Measurements from ENCODE around the gene ADAD1. TPM values are rescaled to one million over a fixed set of nuclear protein-coding genes. Genes with fewer than 3 reads are reported as not detected.

The ADAD1 gene
- total RNA-seq, 3 donors from 2014 or later: not detected

GRCh38 chr4:122456231-122457116, 77.7 kb downstream of the ADAD1 start, which contains the start of gene IL2:
TSS of gene IL2 (minus strand) at chr4:122456725. CDS start at chr4:122456440, 285 bp downstream.
- intact Hi-C loops (cut with DNase I, micrococcal nuclease): no loop called here
- Histone ChIP-seq H3K36me3 (ENCODE audit: low read depth) (no peaks in the 10 kb centered on the region), H3K4me1 (ENCODE audit: low read depth) (no peaks in the 10 kb centered on the region), H3K4me3 (no peak within 1 kb of the TSS), H3K9me3 (no peaks in the 10 kb centered on the region)
- DNase-seq (no peak), ATAC-seq (peak; percentile 59)
- no peak for TF ChIP-seq CTCF (IDR thresholded peaks at IDR 0.05)

GRCh38 chr4:122458625-122459024, 79.8 kb downstream of the ADAD1 start:
- ATAC-seq: peak; percentile 63
- DNase-seq: peak in 1 of 3 donors; percentile 11

GRCh38 chr4:122469457-122469856, 90.6 kb downstream of the ADAD1 start:
- TF ChIP-seq CTCF (IDR thresholded peaks at IDR 0.05): no peak
- no peaks in the 10 kb centered on the region for H3K4me1 ChIP-seq (ENCODE audit: low read depth)
- no peak for ATAC-seq
- DNase-seq: no peak
- no peaks in the 10 kb centered on the region for H3K36me3 ChIP-seq (ENCODE audit: low read depth)
- intact Hi-C loops (cut with DNase I, micrococcal nuclease): no loop called here
- H3K9me3 ChIP-seq: no peaks in the 10 kb centered on the region
- H3K4me3 ChIP-seq: no peak overlapping the region

More at GRCh38 chr4:122458625-122459024, 79.8 kb downstream of the ADAD1 start:
- intact Hi-C loops (cut with DNase I, micrococcal nuclease): no loop called here
- no peaks in the 10 kb centered on the region for H3K9me3 ChIP-seq
- TF ChIP-seq CTCF (IDR thresholded peaks at IDR 0.05): no peak
- no peak overlapping the region for H3K4me3 ChIP-seq
- no peaks in the 10 kb centered on the region for H3K4me1 ChIP-seq (ENCODE audit: low read depth)
- no peaks in the 10 kb centered on the region for H3K36me3 ChIP-seq (ENCODE audit: low read depth)

GRCh38 chr4:122475233-122475632, 96.4 kb downstream of the ADAD1 start:
- ATAC-seq (no peak), DNase-seq (no peak)
- no peaks in the 10 kb centered on the region for H3K9me3 ChIP-seq
- H3K36me3 ChIP-seq (ENCODE audit: low read depth): no peaks in the 10 kb centered on the region
- no peak for TF ChIP-seq CTCF (IDR thresholded peaks at IDR 0.05)
- intact Hi-C loops (cut with DNase I, micrococcal nuclease): no loop called here
- no peaks in the 10 kb centered on the region for H3K4me1 ChIP-seq (ENCODE audit: low read depth)
- H3K4me3 ChIP-seq: no peak overlapping the region

- intact Hi-C loops (cut with DNase I, micrococcal nuclease): no loop called here
These were observed 97.3 kb downstream of the ADAD1 start for GRCh38 chr4:122476126-122476525.

More at GRCh38 chr4:122476126-122476525, 97.3 kb downstream of the ADAD1 start:
- TF ChIP-seq CTCF (IDR thresholded peaks at IDR 0.05): no peak
- Histone ChIP-seq H3K4me3 (no peak overlapping the region), H3K4me1 (ENCODE audit: low read depth) (no peaks in the 10 kb centered on the region), H3K36me3 (ENCODE audit: low read depth) (no peaks in the 10 kb centered on the region), H3K9me3 (no peaks in the 10 kb centered on the region)
- ATAC-seq (no peak), DNase-seq (no peak)

Data from mucosa of descending colon (tissue), 3 donors.